Measurements from ENCODE around the gene MRPL55.

MRPL55 gene

GRCh38 chr1:228083871-228084278 is 25.2 kb downstream of the MRPL55 start:
- FAIRE-seq = no peak

GRCh38 chr1:228082918-228083870 is 25.9 kb downstream of the MRPL55 start:
- FAIRE-seq = no peak

DNA sequence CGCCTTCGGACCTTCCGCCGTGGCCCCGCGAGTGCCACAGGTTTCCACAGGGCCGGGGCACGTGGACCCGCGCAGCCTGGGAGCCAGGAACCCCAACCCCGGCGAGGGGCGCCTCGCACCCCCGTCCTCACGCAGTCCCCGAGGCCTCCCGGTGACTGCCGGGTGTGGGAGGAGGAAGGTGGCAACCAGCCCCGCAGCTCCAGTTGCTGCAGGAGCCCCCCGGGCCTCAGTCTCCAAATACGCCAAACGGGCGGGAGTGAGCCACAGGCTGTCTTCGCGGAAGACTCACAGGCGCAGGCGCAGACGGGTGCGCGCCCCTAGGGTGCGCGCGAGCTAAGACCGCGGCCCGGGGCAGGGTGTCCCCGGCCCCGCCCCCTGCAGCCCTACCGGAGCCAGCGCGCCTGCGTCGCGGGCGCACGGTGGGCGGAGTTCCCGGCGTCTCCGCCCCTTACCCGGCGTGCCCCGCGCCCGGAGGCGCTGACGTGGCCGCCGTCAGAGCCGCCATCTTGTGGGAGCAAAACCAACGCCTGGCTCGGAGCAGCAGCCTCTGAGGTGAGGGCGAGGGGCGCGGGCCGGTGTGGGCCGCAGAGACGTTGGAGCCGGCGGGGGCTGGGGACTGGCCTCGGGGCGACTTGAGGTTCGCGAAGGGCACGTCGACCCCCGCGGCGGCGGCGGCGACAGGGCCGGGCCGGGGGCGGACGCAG is 26.7 kb downstream of the MRPL55 start, which contains the start of gene ARF1:
Gene ARF1, plus strand, starts transcription at position 495 of the 704 bp plus-strand sequence. CDS start 14,407 bp downstream, outside the sequence.
- FAIRE-seq = no peak

DNA sequence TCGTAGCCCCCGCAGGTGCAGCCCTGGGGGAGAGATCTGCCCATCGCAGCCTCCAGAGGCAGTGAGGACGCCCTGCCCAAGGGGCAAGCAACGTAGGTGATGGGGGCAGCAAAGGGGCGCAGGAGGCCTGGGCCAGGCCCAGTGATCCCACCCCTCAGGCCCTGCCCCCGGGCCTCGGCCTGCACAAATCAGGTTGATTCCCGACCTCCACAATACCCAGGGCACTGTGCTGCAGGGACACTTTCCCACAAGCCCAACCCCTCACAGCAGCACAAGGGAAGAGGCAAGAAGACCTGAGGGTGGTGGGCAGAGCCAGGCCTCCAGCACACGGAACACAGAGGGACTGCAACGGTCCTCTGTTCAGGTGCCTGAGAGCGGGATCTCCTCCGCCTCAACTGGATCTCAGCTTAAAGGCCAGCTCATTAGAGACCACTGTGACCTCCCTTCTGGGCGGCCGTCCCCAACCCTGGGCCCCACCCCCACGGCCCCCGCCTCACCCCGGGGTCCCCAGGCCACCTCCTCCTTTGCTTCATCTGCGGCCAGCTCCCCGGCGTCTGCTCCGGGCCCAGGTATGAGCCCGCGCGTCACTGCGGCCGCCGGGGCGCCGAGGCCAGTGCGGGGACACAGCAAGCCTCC is 27.4 kb downstream of the MRPL55 start:
- FAIRE-seq = no peak

GRCh38 chr1:228081144-228081543 is 28.0 kb downstream of the MRPL55 start:
- FAIRE-seq = no peak

- FAIRE-seq = no peak
Observed at GRCh38 chr1:228079601-228080263, 29.4 kb downstream of the MRPL55 start.

- FAIRE-seq = no peak
Observed at GRCh38 chr1:228079013-228079412, 30.1 kb downstream of the MRPL55 start.

DNA sequence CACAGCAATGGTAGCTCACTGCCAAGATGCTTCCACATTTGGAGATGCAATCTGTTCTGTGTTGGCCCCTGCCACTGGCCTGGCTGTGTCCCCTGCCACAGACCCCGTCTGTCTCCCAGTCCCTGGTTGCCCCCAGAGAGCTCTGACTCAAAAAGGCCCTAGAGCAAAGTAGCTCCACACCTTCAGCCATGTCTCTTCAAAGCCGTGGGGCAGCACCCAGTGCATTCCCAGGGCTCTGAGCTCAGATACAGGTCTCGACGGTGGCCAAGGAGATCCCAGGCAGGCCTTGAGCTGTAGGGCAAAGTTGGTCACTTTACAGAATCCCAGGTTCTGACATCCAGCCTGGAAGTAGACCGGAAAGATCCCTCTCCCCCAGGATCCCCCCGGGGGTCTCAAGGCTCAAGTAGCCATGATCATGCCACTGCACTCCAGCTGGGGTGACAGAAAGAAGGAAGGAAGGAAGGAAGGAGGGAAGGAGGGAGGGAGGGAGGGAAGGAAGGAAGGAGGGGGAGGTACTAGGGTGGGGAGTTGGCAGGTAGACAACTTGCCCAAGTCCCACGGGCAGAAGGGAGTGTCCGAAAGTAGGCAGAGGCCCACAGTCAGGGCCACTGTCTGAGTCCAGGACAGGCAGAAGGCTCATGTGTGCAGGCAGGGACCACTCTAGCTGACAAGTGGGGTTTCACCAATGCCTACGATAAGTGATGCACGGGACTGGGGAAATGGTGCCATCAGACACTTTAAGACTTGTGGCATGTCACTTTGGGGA is 31.4 kb downstream of the MRPL55 start:
- no peak for FAIRE-seq

- no peak for FAIRE-seq
Observed at GRCh38 chr1:228076796-228077430, 32.2 kb downstream of the MRPL55 start.

DNA sequence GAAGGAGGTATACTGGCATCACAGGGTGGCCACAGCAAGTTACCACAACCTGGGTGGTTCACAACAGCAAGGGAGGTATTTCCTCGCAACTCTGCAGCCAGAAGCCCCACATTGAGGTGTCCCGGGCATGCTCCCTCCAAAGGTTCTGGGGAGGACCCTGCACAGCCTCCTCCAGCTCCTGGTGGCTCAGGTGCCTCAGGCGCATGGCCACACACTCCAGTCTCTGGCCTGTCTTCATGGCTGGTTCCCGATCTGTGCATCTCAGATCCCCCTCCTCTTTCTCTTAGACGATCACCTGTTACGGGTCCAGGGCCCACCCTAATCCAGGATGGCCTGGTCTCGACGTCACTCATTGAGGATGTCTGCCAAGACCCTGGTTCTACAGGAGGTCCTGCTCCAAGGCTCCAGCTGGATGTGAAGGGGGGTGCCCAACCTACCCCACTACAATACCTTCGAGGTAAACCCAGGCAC is 33.3 kb downstream of the MRPL55 start:
- no peak for FAIRE-seq

DNA sequence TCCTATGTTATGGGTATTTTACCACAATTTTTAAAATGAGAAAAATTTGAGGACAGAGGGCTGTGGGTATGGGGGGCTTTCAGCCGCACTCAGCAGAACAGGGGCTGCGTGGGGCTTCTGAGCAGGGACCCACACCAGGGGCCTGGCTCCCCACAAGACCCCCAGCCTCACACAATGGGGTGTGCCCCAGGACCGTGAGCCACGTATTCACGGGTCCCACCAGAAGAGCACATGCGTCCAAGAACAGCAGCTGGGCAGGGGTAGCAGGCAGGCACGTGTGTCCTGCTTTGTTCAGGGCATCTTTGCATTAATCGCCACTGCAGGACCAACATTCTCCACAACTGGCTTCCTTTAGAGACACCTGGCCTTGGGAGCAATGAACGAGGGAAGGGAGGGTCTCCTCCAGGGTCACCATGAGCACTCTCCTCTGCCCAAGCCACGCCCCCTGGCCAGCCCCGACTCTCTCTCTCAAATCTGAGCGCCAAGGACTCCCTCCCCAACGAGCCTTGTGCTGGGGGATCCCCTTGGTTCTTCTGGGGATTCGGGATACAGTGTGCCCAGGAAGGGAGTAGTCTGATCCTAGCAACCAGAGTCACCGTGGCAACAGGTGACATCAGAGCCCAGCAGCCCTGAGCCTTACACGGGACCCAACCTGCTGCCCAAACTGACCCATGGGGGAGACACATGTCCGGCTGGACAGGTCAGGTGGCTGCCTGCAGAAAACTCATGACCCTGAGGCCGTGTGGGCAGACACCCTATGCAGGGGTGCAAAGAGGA is 34.0 kb downstream of the MRPL55 start:
- FAIRE-seq = no peak

- no peak for FAIRE-seq
Observed at GRCh38 chr1:228073857-228074545, 35.1 kb downstream of the MRPL55 start.

GRCh38 chr1:228073061-228073856 is 35.8 kb downstream of the MRPL55 start:
- no peak for FAIRE-seq

GRCh38 chr1:228072658-228073043 is 36.4 kb downstream of the MRPL55 start:
- no peak for FAIRE-seq

GRCh38 chr1:228071839-228072657 is 37.1 kb downstream of the MRPL55 start:
- no peak for FAIRE-seq

- no peak for FAIRE-seq
Observed at GRCh38 chr1:228070851-228071250, 38.2 kb downstream of the MRPL55 start.

- FAIRE-seq = no peak
Observed at GRCh38 chr1:228070173-228070572, 38.9 kb downstream of the MRPL55 start.

GRCh38 chr1:228068359-228068758 is 40.7 kb downstream of the MRPL55 start:
- FAIRE-seq = no peak
